Measurements from ENCODE around the gene PHOSPHO1.
"Not testable (repeated sequence)": the region's sequence is repeated elsewhere in the genome, so short reads cannot be mapped to it uniquely, and the experiment has no call there.

PHOSPHO1 gene

DNA sequence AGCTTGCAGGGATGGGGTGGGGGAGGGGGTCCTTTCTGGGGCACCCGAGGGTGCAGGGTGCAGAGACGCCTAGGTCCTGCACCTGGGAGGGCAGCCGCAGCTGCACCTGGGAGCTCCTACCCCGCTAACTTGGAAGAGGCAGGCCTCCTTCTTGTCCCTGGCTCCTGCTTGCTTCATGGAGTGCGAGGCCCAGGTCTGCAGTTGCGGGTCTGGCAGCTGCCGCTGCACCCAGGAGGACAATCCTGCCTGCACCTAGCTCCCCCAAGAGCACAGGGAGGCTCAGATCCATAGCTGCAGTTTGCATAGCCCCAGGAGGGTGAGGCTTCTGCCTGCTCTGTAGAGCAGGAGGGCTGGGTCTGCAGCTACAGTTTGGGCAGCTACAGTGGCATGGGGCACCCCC is 46.8 kb downstream of the PHOSPHO1 start:
- Histone ChIP-seq H3K4me3 (ENCODE audit: low read length) (no peak overlapping the region), H3K27ac (ENCODE audit: low read length) (no peak overlapping the region), H3K4me1 (ENCODE audit: insufficient read depth, low read length) (no peaks in the 10 kb centered on the region), H3K9ac (ENCODE audit: low read depth, low read length) (no peak overlapping the region), H3K36me3 (ENCODE audit: insufficient read depth, low read depth, low read length) (no peaks in the 10 kb centered on the region), H3K27me3 (ENCODE audit: insufficient read depth, low read length) (no peaks in the 10 kb centered on the region), H3K9me3 (ENCODE audit: insufficient read depth, low read depth, low read length) (peaks cover 5% of the 10 kb centered on the region)

GRCh38 chr17:49183341-49183740 is 47.2 kb downstream of the PHOSPHO1 start:
- Histone ChIP-seq H3K36me3 (ENCODE audit: insufficient read depth, low read depth, low read length) (no peaks in the 10 kb centered on the region), H3K9ac (ENCODE audit: low read depth, low read length) (no peak overlapping the region), H3K27ac (ENCODE audit: low read length) (no peak overlapping the region), H3K4me1 (ENCODE audit: insufficient read depth, low read length) (no peaks in the 10 kb centered on the region), H3K9me3 (ENCODE audit: insufficient read depth, low read depth, low read length) (peaks cover 5% of the 10 kb centered on the region), H3K4me3 (ENCODE audit: low read length) (no peak overlapping the region), H3K27me3 (ENCODE audit: insufficient read depth, low read length) (no peaks in the 10 kb centered on the region)

DNA sequence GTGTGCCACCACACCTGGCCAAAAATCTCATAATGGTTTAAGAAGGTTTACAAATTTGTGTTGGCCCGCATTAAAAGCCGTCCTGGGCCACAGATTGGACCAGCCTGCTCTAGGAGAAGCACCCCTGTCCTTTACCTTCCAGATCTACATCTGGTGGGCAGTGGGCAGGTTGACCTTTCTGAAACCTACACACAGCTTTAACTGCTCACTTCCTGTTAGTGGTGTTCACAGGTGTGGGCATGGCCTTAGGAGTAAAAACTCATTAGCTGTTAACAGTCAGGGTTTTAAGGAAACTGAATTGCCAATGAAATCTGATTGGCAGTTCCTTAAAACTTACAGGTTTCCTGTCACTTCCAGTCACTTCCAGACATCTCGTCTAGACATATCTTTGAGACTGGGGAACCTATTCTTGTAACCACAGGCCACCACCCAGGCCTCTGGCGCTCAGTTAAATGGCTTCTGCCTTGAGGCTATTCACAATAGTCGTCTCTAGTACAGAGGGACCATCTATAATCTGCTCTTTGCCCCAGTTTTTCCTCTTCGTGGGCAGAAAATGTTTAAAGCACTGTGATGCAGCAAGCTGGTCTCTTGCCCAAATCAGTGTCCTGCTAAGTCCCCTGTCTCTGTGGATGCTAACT is 49.5 kb downstream of the PHOSPHO1 start:
- H3K36me3 ChIP-seq (ENCODE audit: insufficient read depth, low read depth, low read length) = no peaks in the 10 kb centered on the region
- no peaks in the 10 kb centered on the region for H3K4me1 ChIP-seq (ENCODE audit: insufficient read depth, low read length)
- no peak overlapping the region for H3K4me3 ChIP-seq (ENCODE audit: low read length)
- H3K27ac ChIP-seq (ENCODE audit: low read length) = no peak overlapping the region
- H3K9ac ChIP-seq (ENCODE audit: low read depth, low read length) = no peak overlapping the region
- H3K27me3 ChIP-seq (ENCODE audit: insufficient read depth, low read length) = no peaks in the 10 kb centered on the region
- H3K9me3 ChIP-seq (ENCODE audit: insufficient read depth, low read depth, low read length) = peaks cover 20% of the 10 kb centered on the region

DNA sequence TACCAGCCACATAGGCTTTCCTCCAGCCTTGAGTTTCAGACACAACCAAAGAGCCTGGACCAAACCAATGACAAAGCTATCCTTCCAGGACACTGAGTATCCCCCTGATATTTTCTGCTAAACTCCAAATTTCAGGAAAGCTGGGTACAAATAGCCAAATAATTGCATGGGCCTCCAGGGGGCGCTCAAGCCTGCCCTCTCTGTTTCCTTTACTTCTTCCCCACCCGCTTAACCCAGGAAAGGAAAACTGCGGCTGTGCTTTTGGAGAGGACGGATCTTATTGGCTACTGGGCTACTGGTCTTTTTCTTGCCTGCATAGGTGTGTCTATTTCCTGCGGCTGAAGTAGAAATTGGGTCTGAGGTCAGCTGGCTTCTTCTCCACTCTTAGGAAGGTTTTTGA is 50.3 kb downstream of the PHOSPHO1 start:
- no peak overlapping the region for H3K9ac ChIP-seq (ENCODE audit: low read depth, low read length)

GRCh38 chr17:49175978-49176377 is 54.6 kb downstream of the PHOSPHO1 start:
- not testable (repeated sequence) for H3K4me1 ChIP-seq (ENCODE audit: insufficient read depth, low read length); H3K27me3 ChIP-seq (ENCODE audit: insufficient read depth, low read length); H3K27ac ChIP-seq (ENCODE audit: low read length); H3K36me3 ChIP-seq (ENCODE audit: insufficient read depth, low read depth, low read length); H3K9ac ChIP-seq (ENCODE audit: low read depth, low read length); H3K4me3 ChIP-seq (ENCODE audit: low read length)
- peaks cover 20% of the 10 kb centered on the region for H3K9me3 ChIP-seq (ENCODE audit: insufficient read depth, low read depth, low read length)

More for the DNA sequence above, 50.3 kb downstream of the PHOSPHO1 start:
- Histone ChIP-seq H3K4me1 (ENCODE audit: insufficient read depth, low read length) (no peaks in the 10 kb centered on the region), H3K27me3 (ENCODE audit: insufficient read depth, low read length) (no peaks in the 10 kb centered on the region), H3K36me3 (ENCODE audit: insufficient read depth, low read depth, low read length) (no peaks in the 10 kb centered on the region), H3K27ac (ENCODE audit: low read length) (no peak overlapping the region), H3K4me3 (ENCODE audit: low read length) (no peak overlapping the region), H3K9me3 (ENCODE audit: insufficient read depth, low read depth, low read length) (peaks cover 20% of the 10 kb centered on the region)

Measured in iPS-20b (cell line).